HepG2 (cell line): ENCODE data around the gene HEXD. TPM values are rescaled to one million over a fixed set of nuclear protein-coding genes. Genes with fewer than 3 reads are reported as not detected.

Source experiments
- ATAC-seq: fragments of 200-7000 bp; cut with Tn5 transposase; 3 replicates; pipeline ENCODE4 v1.9.1; 2020; ENCODE audit warnings: mild to moderate bottlenecking, moderate library complexity
- BruUV-seq: library from RNA; stranded (reverse); fragments of 400-500 nt; replicated peaks from 2 replicates; lab custom pipeline; 2021; lab: Mats Ljungman, UMichigan
- CTCF ChIA-PET: fragments of 300-600 bp; formaldehyde crosslinking; extraction: SDS; loops from one replicate; lab custom pipeline; 2021; ENCODE audit warnings: low total read pairs, inconsistent platforms, low intra/inter-chr PET ratio; lab: Yijun Ruan, JAX
- POLR2A ChIA-PET: fragments of 350-600 bp; sonication (Branson Sonifier 250); formaldehyde crosslinking; loops from one replicate; lab custom pipeline; 2020; ENCODE audit warnings: antibody characterized with exemption, inconsistent platforms; lab: Yijun Ruan, JAX
- DNase-seq: peaks from one replicate; pipeline ENCODE4 v3.0.0-alpha.2; 2015; ENCODE audit warnings: low spot score
- FAIRE-seq: peaks from 3 replicates; lab custom pipeline; 2011; peaks lifted over from hg19 to GRCh38; lab: Jason Lieb, UNC
- H2AFZ ChIP-seq: one replicate; pipeline ENCODE4 v1.6.1; 2011; ENCODE audit warnings: low read length, inconsistent platforms
- H3K27ac ChIP-seq: fragments of 300-600 bp; 3 replicates; pipeline ENCODE4 v1.8.0; 2011; ENCODE audit warnings: mixed run types, mild to moderate bottlenecking, mixed read lengths, low read length, inconsistent platforms; ENCODE audit not compliant: insufficient read depth; ENCODE audit errors: extremely low read length
- H3K27me3 ChIP-seq, 2 experiments: fragments of 200-600 bp in 1 of 2; 2 replicates in 1 of 2; 3 replicates in 1 of 2; pipeline versions ENCODE4 v1.6.0 to v1.8.0; 2011; ENCODE audit warnings: low read length in 2 of 2, mild to moderate bottlenecking in 2 of 2, moderate library complexity in 2 of 2, inconsistent platforms in 1 of 2; ENCODE audit not compliant: insufficient read depth in 2 of 2, control insufficient read depth in 1 of 2
- H3K36me3 ChIP-seq, 2 experiments: fragments of 200-600 bp in 1 of 2; replicated peaks in 1 of 2; 2 replicates in 1 of 2; 3 replicates in 1 of 2; pipeline versions ENCODE4 v1.5.1 to v1.8.0; 2011; ENCODE audit warnings: low read length in 2 of 2, inconsistent platforms in 1 of 2; ENCODE audit not compliant: insufficient read depth in 2 of 2, control insufficient read depth in 1 of 2
- H3K4me1 ChIP-seq: 2 replicates; pipeline ENCODE4 v1.5.1; 2012; ENCODE audit warnings: low read length, inconsistent platforms; ENCODE audit not compliant: insufficient read depth
- H3K4me2 ChIP-seq: 2 replicates; pipeline ENCODE4 v1.6.0; 2011; ENCODE audit warnings: low read depth, low read length, inconsistent platforms
- H3K4me3 ChIP-seq, 3 experiments: fragments of 200-600 bp in 1 of 3; sonication (generic), shearing (Covaris generic) in 1 of 3; replicated peaks in 1 of 3; 2 replicates each; pipeline ENCODE4 v1.5.1; 2011 to 2016; ENCODE audit warnings: low read length in 3 of 3, inconsistent platforms in 2 of 3, low read depth in 2 of 3, mild to moderate bottlenecking in 2 of 3, control low read depth in 1 of 3, mixed read lengths in 1 of 3; ENCODE audit not compliant: insufficient read depth in 1 of 3
- H3K79me2 ChIP-seq: one replicate; pipeline ENCODE4 v1.6.1; 2011; ENCODE audit warnings: low read length, inconsistent platforms; ENCODE audit not compliant: insufficient read depth
- H3K9ac ChIP-seq: 2 replicates; pipeline ENCODE4 v1.6.0; 2011; ENCODE audit warnings: mild to moderate bottlenecking, low read depth, low read length, inconsistent platforms; ENCODE audit not compliant: insufficient read depth
- H3K9me3 ChIP-seq: 2 replicates; pipeline ENCODE4 v1.5.1; 2012; ENCODE audit warnings: mild to moderate bottlenecking, low read length
- H4K20me1 ChIP-seq: 2 replicates; pipeline ENCODE4 v1.6.0; 2011; ENCODE audit warnings: inconsistent platforms, mild to moderate bottlenecking, low read length, moderate library complexity; ENCODE audit not compliant: insufficient read depth
- CREB1 ChIP-seq, 2 experiments: fragments of 450-650 bp in 1 of 2; IDR thresholded peaks; 2 replicates each; pipeline ENCODE4 v1.6.1; 2016 to 2017; ENCODE audit warnings: control low read depth in 1 of 2, mild to moderate bottlenecking in 1 of 2, missing compliant biosample characterization in 1 of 2, missing genetic modification characterization in 1 of 2
- CSRNP1 ChIP-seq: sonication (generic); formaldehyde crosslinking; IDR thresholded peaks from 2 replicates; pipeline ENCODE4 v1.8.1; 2023; ENCODE audit warnings: mild to moderate bottlenecking, missing genetic modification reagents
- GFI1 ChIP-seq: sonication (generic); formaldehyde crosslinking; IDR thresholded peaks from 2 replicates; pipeline ENCODE4 v1.5.0; 2020; ENCODE audit warnings: missing genetic modification reagents, mild to moderate bottlenecking, borderline replicate concordance
- HNRNPLL ChIP-seq: fragments of 200-400 bp; formaldehyde crosslinking; IDR thresholded peaks from 2 replicates; pipeline ENCODE4 v1.6.1; 2017; ENCODE audit warnings: mild to moderate bottlenecking, low read depth, low read length; ENCODE audit not compliant: poor library complexity, severe bottlenecking
- MNT ChIP-seq: fragments of 450-650 bp; IDR thresholded peaks from 2 replicates; pipeline ENCODE4 v1.6.1; 2016
- NBN ChIP-seq: fragments of 450-650 bp; conservative IDR thresholded peaks from 2 replicates; pipeline ENCODE4 v1.6.1; 2017
- RFXANK ChIP-seq: IDR thresholded peaks from 2 replicates; pipeline ENCODE4 v1.6.1; 2016
- SKI ChIP-seq: fragments of 450-650 bp; IDR thresholded peaks from one replicate; pipeline ENCODE4 v1.6.1; 2018; ENCODE audit warnings: mild to moderate bottlenecking; ENCODE audit not compliant: partially characterized antibody
- SP5 ChIP-seq: IDR thresholded peaks from 2 replicates; pipeline ENCODE4 v1.6.1; 2016; ENCODE audit warnings: low read depth, borderline replicate concordance
- STAT5B ChIP-seq: sonication (generic); formaldehyde crosslinking; IDR thresholded peaks from 2 replicates; pipeline ENCODE4 v1.4.0; 2020; ENCODE audit warnings: missing genetic modification reagents
- TGIF2 ChIP-seq: IDR thresholded peaks from 2 replicates; pipeline ENCODE4 v1.6.1; 2016; ENCODE audit warnings: control low read depth, missing compliant biosample characterization
- THYN1 ChIP-seq: sonication (generic); formaldehyde crosslinking; IDR thresholded peaks from 2 replicates; pipeline ENCODE4 v1.8.1; 2023; ENCODE audit warnings: low read depth, mild to moderate bottlenecking, moderate library complexity, missing genetic modification reagents, borderline replicate concordance
- WGBS: methylation state at CpG from one replicate; pipeline ENCODE4 v1.1.6; 2017; ENCODE audit warnings: low lambda C conversion rate; 5-methylcytosine and 5-hydroxymethylcytosine counted together
- in situ Hi-C: cut with HindIII; loops from 2 replicates; pipeline ENCODE4 v1.10.0; 2017; ENCODE audit warnings: low pct_unique_long_range_greater_than_20kb; ENCODE audit not compliant: extremely low pct_ligation_motif_present
- intact Hi-C: fragments of 100-400 bp; cut with micrococcal nuclease; formaldehyde crosslinking; loops from one replicate; pipeline ENCODE4 v1.10.0; 2022; ENCODE audit not compliant: unreplicated experiment
- polyA plus RNA-seq, 8 experiments: library from polyadenylated mRNA; depleted of rRNA in 3 of 8; stranded (reverse) in 7 of 8; unstranded in 1 of 8; fragments of >200 nt; fragmentation: Illumina TruSeq in 4 of 8; extraction: Trizol in 4 of 8; gene quantifications; 2 replicates each; pipeline versions ENCODE4 v1.2.1 to v1.2.3, GENCODE V29; 2011 to 2016; ENCODE audit warnings: low read depth in 4 of 8, missing spikeins in 1 of 8, mixed read lengths in 1 of 8; ENCODE audit not compliant: insufficient read depth in 1 of 8
- total RNA-seq, 5 experiments: library from RNA; depleted of rRNA; stranded (reverse); fragments of >200 nt; fragmentation: Illumina TruSeq; extraction: Trizol; gene quantifications; 2 replicates each; pipeline ENCODE4 v1.2.3, GENCODE V29; 2016; ENCODE audit warnings: low read depth in 1 of 5
- TF ChIP-seq, protein P1 (sequence below): sonication (generic); formaldehyde crosslinking; IDR thresholded peaks from 2 replicates; pipeline ENCODE4 v1.5.1; 2020; ENCODE audit warnings: mild to moderate bottlenecking, missing genetic modification reagents, moderate library complexity
- TF ChIP-seq, protein P2 (sequence below): sonication (generic); formaldehyde crosslinking; IDR thresholded peaks from 2 replicates; pipeline ENCODE4 v1.4.0; 2020; ENCODE audit warnings: mild to moderate bottlenecking, missing genetic modification reagents

The HEXD gene
- total and polyA plus RNA-seq, 2 of the 13 experiments (the other 11 are each of a cell fraction or from before 2014, with no cell fraction given) = 22.3 to 41.8 TPM

DNA sequence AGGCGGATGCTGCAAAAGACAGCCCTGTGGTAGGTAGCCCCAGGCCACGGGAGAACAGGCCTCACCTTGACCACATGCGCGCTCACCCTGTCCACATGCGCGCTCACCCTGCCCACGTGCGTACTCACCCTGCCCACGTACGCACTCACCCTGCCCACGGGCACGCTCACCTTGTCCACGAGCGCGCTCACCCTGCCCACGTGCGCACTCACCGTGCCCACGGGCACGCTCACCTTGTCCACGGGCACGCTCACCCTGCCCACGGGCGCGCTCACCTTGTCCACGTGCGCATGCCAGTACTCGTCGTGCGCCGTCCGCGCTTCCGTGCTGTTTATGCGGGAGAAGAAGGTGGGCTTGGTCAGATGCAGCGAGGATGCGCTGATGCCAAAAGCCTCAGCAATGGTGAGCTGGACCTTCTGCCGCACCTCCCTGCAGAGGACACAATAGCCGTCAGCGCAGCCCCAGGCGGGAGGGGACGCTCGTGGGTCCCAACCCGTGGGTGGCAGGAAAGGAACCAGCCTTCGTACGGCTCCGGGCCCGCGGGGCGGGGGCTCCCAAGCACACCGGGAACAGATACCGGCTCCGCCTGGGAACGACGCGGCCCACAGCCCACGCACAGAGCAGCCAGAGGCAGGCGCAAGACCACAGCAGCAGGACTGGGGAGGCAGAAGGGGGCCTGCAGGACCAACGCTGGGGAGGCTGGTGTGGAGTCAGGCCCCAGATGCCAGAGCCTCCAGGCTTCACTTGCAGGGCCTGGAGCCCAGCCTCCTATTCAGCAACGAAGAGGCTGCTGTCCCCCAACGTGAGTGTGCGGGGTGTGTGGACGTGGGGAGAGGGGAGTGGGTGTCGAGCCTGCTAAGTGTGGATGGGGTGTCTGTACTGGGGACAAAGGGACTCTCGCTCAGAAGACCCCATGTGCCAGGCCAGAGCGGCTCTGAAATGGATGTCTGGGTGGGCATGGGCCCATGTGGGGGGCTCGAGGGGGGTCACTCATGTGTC, 14.2 kb upstream of the HEXD start:
- BruUV-seq = no TSS peak
- CTCF ChIA-PET = no interaction called here
- H3K36me3 ChIP-seq = peaks cover 20 to 21% of the 10 kb centered on the region in 2 experiments; a peak in 4 of 5 replicates
- no peak overlapping the region for H3K9ac ChIP-seq
- no peak for DNase-seq
- H3K4me1 ChIP-seq = peaks cover 13% of the 10 kb centered on the region
- intact Hi-C loops (no loop called here), in situ Hi-C loops (no loop called here)
- H3K79me2 ChIP-seq = no peaks in the 10 kb centered on the region
- H3K9me3 ChIP-seq = no peaks in the 10 kb centered on the region
- no peak overlapping the region for H3K4me2 ChIP-seq
- H2AFZ ChIP-seq = no peak overlapping the region
- 0 out of 3 replicates have a peak, but pooled peaks have one; percentile 11 for ATAC-seq
- POLR2A ChIA-PET = no interaction called here
- H3K27ac ChIP-seq = no peak overlapping the region
- no peaks in the 10 kb centered on the region for H4K20me1 ChIP-seq
- no peak overlapping the region for H3K4me3 ChIP-seq
- FAIRE-seq = no peak
- no peaks in the 10 kb centered on the region for H3K27me3 ChIP-seq
- 97% methylated on average over 65 of the region's 67 CpGs for WGBS
- TF ChIP-seq SP5 (CRISPR knock-in tag) = no peak
- peak; percentile 95 for TF ChIP-seq MNT
- TF ChIP-seq CREB1 (IDR thresholded peaks at IDR 0.05) = no peak
- no peak for TF ChIP-seq CREB1 (CRISPR knock-in tag; IDR thresholded peaks at IDR 0.05)
- TF ChIP-seq HNRNPLL = peak; percentile 26
- TF ChIP-seq, protein P1, sequence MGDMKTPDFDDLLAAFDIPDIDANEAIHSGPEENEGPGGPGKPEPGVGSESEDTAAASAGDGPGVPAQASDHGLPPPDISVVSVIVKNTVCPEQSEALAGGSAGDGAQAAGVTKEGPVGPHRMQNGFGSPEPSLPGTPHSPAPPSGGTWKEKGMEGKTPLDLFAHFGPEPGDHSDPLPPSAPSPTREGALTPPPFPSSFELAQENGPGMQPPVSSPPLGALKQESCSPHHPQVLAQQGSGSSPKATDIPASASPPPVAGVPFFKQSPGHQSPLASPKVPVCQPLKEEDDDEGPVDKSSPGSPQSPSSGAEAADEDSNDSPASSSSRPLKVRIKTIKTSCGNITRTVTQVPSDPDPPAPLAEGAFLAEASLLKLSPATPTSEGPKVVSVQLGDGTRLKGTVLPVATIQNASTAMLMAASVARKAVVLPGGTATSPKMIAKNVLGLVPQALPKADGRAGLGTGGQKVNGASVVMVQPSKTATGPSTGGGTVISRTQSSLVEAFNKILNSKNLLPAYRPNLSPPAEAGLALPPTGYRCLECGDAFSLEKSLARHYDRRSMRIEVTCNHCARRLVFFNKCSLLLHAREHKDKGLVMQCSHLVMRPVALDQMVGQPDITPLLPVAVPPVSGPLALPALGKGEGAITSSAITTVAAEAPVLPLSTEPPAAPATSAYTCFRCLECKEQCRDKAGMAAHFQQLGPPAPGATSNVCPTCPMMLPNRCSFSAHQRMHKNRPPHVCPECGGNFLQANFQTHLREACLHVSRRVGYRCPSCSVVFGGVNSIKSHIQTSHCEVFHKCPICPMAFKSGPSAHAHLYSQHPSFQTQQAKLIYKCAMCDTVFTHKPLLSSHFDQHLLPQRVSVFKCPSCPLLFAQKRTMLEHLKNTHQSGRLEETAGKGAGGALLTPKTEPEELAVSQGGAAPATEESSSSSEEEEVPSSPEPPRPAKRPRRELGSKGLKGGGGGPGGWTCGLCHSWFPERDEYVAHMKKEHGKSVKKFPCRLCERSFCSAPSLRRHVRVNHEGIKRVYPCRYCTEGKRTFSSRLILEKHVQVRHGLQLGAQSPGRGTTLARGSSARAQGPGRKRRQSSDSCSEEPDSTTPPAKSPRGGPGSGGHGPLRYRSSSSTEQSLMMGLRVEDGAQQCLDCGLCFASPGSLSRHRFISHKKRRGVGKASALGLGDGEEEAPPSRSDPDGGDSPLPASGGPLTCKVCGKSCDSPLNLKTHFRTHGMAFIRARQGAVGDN (CRISPR knock-in tag) = no peak; the same call in 1 of the 2 replicates
- TF ChIP-seq CSRNP1 = no peak
- TF ChIP-seq SKI = no peak
- no peak for TF ChIP-seq THYN1 (CRISPR knock-in tag)
- TF ChIP-seq NBN = no peak
- TF ChIP-seq RFXANK = no peak
- TF ChIP-seq TGIF2 (CRISPR knock-in tag) = no peak
- TF ChIP-seq STAT5B (CRISPR knock-in tag) = no peak
- TF ChIP-seq, protein P2, sequence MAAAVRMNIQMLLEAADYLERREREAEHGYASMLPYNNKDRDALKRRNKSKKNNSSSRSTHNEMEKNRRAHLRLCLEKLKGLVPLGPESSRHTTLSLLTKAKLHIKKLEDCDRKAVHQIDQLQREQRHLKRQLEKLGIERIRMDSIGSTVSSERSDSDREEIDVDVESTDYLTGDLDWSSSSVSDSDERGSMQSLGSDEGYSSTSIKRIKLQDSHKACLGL (CRISPR knock-in tag) = 0 out of 2 replicates have a peak, but pooled peaks have one; percentile 26
- no peak for TF ChIP-seq GFI1 (CRISPR knock-in tag)
